ENCODE data around the gene MAP1B.
A peak's percentile ranks its signal among the peaks of the same experiment; 100 is the strongest.
"Not testable (repeated sequence)": the region's sequence is repeated elsewhere in the genome, so short reads cannot be mapped to it uniquely, and the experiment has no call there.

The MAP1B gene

DNA sequence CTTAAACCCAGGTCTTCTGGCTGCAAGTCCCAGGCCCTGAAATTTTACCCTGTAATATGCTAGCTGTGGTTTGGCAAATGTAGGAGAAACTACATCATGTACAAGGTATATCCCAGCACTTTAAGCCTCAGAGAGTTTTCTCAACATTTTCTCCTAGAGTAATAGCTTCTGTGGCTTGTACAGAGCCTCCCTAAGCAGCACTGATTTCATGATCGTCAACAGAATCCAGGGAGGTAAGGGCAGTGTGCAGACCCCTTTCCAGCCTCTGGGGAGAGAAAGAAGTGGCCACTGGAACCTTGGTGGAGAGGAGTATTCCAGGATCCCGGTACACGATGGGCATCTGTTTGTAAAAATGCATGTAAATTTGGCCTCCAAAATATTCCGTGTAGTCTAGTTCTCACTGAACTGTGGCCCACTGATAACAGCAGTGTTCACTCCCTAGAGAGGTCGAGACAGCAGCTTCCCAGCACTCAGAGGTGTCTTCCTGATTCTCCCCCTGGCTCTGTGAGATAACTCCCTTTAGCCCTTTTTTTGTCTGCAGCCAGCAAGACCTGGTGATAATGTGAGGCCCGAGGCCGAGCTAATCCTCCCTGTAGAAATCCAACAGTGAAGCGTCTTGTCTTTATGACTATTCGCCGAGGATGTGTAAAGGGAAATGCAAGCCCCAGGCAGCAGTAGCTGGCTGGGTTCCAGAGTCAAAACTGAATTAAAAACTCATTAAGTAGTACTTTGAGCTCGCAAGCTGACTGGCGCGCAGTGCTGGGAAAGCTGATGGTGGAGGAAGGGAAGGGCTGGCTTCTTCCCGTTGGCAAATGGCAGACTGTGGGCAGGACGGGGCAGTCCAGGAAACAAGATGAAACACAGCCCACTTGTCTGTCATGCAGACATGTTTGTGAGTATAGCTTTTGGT lies 59.0 kb downstream of the MAP1B start:
- peak; percentile 10 for DNase-seq

DNA sequence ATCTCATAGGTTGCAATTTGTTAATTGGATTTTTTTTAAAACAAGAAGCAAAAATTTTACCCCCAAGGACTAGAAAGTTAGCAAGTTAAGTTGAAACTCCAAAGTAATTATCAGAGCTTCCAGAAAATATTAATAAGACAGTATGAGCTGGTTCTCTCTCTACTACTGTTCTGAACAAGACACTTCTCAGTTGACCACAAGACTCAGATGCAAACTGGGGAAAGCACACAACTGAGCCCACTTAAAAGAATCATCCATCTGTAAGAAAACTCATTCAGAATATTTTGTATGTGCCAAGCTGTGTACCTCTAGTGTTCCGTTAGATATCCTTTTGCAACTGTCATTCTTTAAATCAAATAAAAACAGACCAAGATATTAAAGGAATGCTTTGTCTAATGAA lies 60.0 kb downstream of the MAP1B start:
- no peak for DNase-seq

DNA sequence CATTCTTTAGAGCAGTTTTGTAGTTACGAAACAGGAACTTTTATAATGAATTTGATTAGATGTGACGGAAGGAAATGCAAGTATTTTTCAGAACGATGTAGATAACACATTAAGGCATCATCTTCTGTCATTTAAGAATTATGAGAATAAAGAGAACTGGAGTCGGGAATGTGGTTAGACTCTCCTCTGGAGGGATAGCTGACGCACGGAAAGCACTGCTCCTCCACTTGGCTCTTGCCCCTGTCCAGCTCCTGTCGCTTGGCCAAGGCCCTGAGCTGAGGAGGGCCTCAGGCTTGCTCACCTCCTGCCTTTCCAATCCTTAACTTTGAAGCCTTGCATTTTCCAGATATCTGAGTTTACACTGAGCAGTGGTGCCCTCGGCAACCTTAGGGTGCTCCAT lies 60.5 kb downstream of the MAP1B start:
- DNase-seq = no peak

DNA sequence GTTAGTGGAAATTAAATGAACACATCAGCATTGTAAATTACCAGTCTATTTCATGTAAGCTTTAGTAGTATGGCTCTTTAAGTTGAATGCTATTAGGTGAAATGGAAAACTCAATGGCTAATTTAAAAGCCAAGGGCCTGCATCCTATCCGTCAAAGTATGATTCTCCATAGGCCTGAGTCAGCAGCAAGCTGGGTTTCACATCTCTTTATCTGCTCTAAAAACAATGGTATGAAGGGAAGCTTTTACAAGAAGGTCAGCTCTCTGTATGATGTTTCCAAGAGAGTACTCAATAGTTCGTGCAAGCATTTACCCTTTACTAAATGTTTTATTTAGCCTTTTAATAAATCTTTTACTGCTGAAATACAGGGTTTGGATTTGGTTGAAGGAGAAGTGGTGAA lies 62.8 kb downstream of the MAP1B start:
- no peak for DNase-seq

DNA sequence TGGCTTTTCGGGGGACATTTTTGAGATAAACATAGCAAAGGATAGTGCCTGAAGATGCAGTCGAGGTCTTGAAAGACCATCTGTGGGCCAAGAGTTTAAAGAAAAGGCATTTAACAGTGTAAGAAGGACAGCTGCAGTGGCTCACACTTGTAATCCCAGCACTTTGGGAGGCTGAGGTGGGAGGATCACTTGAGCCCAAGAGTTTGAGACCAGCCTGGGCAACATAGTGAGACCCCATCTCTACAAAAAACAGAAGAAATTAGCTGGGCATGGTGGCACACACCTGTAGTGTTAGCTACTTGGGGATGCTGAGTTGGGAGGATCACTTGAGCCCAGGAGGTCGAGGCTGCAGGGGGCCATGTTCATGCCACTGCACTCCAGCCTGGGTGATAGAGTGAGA lies 63.9 kb downstream of the MAP1B start:
- DNase-seq = not testable (repeated sequence)

DNA sequence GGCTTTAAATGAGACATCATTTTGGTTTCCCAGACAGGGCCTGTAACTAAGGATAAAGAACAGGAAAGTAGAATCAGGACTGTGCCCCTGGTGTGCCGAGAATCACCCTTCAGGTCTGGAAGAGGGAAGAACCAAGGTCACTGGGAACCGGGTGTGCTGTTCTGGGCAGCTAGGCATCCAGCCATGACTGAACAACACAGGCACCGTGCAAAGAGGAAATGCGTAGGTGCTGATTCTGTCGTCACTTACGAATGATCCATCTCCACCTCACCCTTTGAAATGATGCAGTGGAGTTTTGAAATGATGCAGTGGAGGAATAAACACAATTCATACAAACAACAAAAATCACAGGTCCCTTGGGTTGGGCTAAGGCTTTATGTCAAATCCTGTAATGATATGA lies 64.4 kb downstream of the MAP1B start:
- DNase-seq = no peak

DNA sequence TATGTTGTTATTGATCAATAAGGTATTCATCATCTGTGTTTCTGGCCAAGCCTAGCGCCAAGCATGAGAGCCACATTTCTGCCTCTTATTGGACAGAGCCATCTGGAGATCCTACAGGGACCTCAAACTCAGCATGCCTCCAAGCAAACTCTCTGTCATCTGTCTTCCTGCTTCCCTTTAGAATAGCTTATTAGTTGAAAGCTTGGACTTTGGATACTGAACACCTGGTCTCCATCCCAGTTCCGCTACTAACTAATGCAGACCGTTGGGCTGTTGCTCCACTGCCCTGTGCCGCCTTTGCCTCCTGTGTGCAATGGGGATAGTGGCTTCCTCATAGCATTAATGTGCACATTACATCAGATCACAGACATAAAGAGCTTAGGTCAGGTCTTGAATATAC lies 65.5 kb downstream of the MAP1B start:
- no peak for DNase-seq

DNA sequence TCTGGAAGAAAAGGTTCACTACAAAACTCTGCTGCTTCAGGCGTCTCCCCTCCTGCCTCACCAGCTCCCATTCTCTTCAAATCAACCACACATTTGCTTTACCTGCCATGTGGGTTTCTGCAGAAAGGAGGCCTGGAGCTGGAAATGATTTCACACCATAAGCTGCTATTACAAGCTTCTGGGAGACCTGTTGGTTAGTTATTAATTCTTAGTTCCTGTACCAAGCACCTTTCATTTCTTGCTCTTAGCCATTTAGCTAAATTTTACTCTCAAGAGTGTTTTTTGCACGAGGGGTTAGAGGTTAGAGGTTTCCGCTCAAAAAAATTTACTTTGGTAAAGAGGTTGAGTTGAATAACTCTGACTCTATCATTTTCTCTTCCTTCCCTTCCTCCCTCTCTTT lies 70.3 kb downstream of the MAP1B start:
- no peak for DNase-seq

DNA sequence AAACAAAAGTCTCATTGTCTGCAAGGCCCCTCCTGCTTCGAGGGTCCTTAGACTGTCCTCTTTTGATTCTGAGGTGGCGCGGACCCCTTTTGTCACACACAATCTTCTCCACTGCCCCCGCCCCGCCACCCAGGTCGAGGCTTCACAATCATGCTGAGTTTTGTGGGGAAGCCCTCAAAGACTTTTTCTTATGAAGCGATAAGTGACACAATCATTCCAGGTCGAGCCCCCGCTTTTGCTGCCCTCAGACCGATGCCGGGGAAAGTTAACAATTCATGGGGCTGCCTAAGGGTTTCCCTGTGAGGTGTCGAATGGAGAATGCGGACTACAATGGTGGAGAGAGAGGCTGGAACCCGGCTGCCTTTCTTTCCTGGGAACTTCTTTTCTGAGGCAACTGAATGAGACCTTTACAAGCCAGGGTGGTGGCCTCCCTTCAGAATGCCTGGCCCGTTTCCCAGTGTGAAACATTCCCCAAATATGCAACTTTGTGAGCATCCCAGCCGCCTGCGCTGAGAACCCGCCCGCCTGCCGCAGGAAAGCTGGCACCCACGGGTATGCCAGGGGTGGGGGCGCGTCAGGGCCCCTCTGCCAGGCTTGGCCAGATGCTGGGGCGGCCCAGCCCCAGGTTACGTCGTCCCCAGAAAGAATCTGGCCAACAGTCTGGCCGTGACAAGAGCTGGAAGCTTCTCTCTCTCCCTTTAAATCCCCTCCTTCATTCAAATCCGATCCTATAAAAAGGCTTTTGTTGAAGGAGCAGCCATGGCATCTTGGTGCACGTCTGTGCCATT lies 71.9 kb downstream of the MAP1B start:
- DNase-seq = no peak

DNA sequence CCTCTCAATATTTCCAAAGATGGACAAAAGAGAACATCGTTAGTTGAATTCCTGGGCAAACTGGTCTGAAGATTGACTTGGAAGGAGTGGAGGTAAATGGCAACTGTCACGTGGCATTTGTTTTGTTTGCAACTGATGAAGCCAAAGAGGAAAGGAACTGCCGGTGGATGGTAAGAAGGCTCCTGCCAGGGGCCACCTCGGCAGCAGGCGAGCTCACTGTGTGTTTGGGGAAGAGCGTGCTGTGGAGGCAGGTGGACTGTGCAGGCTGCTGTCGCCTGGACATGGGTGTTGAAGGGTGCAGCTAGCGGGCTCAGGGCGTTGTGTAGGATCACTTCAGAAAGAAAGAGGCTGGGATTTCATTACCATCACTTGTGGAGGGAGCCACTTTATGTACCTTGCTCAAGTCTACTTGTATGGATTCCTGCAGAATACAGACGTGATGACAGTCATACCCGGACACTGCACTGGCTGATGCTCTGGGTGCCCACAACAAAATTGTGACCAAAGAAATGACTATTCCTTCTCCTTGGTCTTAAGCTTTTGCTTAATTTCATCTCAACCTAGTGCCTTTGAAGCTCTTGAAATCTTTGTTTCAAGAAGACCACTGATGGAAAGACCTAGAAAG lies 72.7 kb downstream of the MAP1B start:
- DNase-seq = no peak

DNA sequence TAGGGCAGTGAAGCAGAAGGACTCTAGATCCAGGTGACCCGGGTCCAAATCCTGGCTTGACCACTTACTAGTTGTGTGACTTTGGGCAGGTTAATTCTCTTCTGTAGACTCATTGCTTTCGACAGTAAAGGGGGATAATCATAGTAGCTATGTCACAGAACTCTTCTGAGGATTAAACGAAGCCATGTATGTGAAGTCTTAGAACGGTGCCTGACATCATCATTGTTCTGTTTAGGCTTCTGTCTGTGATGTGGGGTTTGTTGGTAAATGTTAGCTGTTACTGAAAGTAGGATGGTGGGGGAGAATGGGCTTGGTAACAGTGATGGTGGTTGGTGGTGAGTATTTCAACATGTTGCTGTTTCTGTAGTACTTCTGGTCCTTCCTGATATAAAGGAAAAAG lies 73.7 kb downstream of the MAP1B start:
- no peak for DNase-seq

DNA sequence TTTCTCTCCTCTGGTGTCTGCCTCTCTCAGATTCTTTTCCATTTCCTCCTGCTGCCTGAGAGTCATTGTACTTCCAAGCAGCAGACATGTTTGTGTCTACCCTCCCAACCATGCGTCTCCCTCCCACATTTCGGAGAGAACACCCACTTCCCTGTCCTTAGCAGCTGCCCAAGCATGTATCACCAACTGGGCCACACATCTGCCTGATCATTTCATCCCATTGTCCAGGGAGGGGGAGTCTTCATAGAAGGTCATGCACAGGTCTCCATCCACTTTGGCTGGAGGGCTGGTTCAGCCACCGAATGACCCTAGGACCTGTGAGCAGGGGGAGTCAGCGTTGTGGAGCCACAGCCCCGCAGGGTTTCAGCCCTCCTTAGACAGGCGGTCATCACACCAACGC lies 75.4 kb downstream of the MAP1B start:
- DNase-seq = no peak

DNA sequence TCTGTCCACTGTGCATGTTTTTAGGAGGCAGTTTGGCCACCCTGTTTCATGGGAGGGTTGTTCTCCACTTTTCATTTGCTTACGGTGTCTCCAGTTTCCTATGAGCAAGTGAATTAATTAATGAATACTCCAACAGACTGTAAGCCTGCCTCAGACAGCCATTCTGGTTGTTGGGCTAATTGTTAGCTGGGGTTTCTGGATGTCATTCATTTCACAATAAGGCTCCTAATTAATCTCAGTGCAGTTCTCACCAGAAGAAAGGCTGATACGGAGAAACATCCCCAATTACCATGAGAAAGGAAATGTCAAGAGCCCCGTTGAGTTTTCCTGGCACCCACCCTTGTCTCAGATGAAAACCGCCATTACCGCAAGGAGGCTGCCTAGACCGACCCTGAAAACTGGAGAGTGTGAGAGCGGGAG lies 75.8 kb downstream of the MAP1B start:
- no peak for DNase-seq

DNA sequence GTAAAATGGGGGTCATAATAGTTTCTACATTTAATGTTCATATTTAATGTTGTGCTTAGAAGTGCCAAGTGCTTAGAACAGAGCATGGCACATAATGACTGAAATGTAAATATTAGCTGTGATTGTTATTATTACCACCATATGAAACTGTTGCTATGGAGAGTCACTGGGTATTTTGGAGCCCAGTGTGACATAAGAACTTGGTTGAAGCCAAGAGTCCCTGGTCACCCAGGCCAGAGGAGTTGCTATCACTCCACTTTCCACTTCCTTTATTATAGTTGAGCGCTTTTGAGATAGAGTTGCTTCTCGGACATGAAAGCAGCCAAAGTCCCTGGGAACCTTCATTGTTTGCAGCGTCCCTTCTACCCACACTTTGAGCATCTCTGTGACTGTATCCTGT lies 77.1 kb downstream of the MAP1B start:
- no peak for DNase-seq

DNA sequence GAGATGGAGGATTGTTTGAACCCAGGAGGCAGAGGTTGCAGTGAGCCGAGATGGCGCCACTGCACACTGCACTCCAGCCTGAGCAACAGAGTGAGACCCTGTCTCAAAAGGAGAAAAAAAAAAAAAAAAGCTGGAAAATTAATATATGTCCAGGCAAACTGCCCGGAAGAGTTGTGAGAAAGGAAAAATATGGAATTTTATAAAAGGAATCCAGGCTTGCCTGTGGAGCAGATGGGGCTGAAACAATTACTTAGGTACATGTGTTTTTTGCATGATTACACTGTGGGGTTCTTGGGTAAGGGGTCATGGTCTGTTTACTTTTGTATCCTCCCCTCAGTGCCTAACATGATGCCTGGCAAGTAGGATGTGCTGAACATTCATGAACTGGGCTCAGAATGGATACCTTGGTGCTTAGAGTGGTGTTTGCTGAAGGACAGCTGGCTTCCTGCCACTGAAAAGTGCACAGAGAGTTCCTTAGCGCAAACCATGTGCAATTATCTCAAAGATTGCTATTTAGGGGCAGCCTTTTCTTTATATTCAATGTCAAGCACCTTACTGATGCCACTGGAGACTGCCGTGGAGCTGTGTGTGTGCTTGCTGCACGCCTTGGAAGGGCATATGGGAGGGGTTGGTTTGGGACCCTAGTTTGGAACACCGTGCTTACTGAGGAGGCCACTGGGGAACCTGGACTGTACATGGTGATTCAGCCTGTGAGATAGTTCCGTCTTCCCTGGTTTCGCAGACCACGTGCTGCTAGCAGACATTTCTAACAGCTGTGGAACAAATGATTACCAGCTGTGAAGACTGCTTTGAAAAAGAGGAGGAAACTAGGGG lies 78.4 kb downstream of the MAP1B start:
- DNase-seq = no peak

DNA sequence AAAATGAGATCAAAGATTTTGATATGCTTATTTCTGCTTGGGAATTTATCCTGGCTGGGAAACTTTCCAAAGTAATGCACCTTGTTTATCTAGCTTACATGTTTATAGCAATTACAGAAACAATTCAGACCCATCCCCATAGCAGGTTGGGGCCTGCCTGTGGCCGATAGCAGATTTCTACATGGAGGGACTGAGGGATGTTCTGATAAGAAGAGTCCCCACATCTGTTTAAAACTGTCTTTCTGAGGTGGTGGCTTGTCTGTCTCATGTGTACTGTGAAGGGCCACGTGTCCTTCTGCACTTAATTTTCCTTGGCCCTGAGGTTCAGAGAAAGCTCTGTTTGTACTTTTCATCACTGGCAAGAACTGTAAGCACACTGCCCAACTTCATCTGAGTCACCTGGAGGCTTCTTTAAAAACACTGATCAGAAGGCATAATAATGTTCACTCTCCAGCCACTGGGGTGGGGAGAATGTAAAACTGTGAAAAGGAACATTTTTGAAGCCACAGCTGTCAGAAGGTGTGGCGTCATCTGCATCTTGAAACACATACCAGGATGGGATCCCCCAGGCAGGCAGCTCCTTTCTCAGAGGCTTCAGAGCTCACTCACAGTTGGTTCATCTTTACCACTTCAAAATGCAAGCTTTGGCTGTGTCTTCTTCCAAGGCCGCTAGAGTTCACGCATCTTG lies 80.3 kb downstream of the MAP1B start:
- no peak for DNase-seq

DNA sequence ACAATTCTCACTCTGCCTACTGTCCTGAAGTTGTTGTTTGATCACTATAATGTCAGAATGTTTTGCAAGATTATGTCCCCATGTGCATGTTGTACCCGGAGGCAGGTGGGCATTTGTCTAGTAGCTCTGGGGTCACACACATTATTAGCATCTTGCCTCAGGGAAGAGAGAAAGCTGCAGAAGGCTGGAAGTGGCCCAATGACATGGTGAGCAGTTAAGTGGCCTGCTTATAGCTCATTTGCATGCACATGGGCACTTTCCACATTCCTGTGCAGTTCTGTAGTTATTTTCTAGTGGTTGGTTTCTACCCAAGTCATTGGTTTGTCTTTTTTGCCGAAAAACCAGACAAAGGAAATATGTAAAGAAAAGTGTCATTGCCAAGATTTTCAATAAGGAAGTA lies 80.9 kb downstream of the MAP1B start:
- no peak for DNase-seq

DNA sequence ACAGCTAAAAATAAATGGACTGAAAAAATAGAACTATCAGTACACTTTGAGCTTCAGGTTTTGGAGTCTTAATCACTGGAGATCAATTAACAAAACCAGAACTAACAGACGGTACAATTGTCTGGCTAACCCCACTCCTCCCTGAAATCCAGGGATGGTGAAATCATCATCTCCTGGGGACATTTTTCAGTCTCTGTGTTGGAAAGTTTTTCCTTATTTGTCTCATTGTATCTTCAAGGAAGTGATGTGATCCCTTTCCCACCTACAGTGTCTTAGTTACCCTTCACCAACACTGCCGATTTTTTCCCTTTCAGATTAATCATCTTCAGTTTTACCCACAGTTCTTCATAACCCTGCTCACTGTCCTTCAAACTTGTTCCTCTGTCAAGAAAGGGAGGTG lies 81.9 kb downstream of the MAP1B start:
- DNase-seq = no peak

DNA sequence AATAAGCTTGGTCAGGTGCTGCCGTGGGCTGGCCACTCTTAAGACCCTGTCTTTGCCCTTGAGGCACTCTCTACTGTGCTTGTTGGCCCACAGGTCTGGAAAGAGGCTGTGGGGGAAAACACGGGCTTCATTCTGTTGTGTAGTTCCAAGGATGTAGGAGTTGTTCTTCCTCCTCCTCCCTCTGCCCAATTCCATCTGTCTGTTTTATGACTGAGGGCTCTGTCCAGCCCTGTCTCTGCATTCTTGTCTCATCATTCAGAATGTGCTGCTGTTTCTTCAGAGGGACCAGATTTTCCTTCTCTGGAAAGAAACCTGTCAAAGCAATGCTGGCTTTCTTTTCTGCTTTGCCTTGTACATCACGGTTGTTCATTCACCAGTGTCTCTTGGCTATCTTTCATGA lies 84.1 kb downstream of the MAP1B start:
- no peak for DNase-seq

DNA sequence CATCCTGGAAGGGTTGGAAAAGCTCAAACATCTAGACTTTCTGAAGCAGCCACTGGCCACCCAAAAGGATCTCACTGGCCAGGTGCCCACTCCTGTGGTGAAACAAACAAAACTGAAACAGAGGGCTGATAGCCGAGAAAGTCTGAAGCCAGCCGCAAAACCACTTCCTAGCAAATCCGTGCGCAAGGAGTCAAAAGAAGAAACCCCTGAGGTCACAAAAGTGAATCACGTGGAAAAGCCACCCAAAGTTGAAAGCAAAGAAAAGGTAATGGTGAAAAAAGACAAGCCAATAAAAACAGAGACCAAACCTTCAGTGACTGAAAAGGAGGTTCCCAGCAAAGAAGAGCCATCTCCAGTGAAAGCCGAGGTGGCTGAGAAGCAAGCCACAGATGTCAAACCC lies 87.6 kb downstream of the MAP1B start:
- no peak for DNase-seq

DNA sequence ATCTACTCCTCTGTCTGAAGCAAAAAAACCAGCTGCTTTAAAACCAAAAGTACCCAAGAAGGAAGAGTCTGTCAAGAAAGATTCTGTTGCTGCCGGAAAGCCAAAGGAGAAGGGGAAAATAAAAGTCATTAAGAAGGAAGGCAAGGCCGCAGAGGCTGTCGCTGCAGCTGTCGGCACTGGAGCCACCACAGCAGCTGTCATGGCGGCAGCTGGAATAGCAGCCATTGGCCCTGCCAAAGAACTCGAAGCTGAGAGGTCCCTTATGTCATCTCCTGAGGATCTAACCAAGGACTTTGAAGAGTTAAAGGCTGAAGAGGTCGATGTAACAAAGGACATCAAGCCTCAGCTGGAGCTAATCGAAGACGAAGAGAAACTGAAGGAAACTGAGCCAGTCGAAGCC lies 88.3 kb downstream of the MAP1B start:
- DNase-seq = no peak

DNA sequence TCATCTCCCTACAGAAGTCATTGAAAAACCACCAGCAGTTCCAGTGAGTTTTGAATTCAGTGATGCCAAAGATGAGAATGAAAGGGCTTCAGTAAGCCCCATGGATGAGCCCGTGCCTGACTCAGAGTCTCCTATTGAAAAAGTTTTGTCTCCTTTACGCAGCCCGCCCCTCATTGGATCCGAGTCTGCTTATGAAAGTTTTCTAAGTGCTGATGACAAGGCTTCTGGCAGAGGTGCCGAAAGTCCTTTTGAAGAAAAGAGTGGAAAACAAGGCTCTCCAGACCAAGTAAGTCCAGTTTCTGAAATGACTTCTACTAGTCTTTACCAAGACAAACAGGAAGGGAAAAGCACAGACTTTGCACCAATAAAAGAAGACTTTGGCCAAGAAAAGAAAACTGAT lies 90.1 kb downstream of the MAP1B start:
- DNase-seq = no peak

Data from NCI-H510A treated with DMSO at 0.1 percent for 48 hours (cell line).